Muscle layer of colon (tissue), 2 donors: ENCODE measurements around the gene UBA7.
"Not testable (repeated sequence)": the region's sequence is repeated elsewhere in the genome, so short reads cannot be mapped to it uniquely, and the experiment has no call there.

Experiments
- H3K27ac ChIP-seq: one replicate; pipeline ENCODE4 v1.7.0; 2013; ENCODE audit warnings: low read depth, mild to moderate bottlenecking, low read length, moderate library complexity
- H3K27me3 ChIP-seq, 2 donors: one replicate each; pipeline ENCODE4 v1.7.0; 2013; ENCODE audit warnings: low read length in 2 of 2, mild to moderate bottlenecking in 2 of 2; ENCODE audit not compliant: insufficient read depth in 2 of 2, control insufficient read depth in 1 of 2
- H3K36me3 ChIP-seq: one replicate; pipeline ENCODE4 v1.7.0; 2013; ENCODE audit warnings: mild to moderate bottlenecking, low read length; ENCODE audit not compliant: insufficient read depth
- H3K4me1 ChIP-seq: one replicate; pipeline ENCODE4 v1.7.0; 2013; ENCODE audit warnings: mild to moderate bottlenecking, low read length; ENCODE audit not compliant: insufficient read depth
- H3K4me3 ChIP-seq, 2 donors: one replicate each; pipeline ENCODE4 v1.7.0; 2013; ENCODE audit warnings: low read length in 2 of 2, low read depth in 1 of 2, mild to moderate bottlenecking in 1 of 2, moderate library complexity in 1 of 2
- H3K9ac ChIP-seq: one replicate; pipeline ENCODE4 v1.7.0; 2013; ENCODE audit warnings: low read length
- H3K9me3 ChIP-seq: one replicate; pipeline ENCODE4 v1.7.0; 2013; ENCODE audit warnings: mild to moderate bottlenecking, low read length
- donor health status: abdominal sarcoma.
- donor health status: Adenocarcinoma of cecum.

UBA7 gene

DNA sequence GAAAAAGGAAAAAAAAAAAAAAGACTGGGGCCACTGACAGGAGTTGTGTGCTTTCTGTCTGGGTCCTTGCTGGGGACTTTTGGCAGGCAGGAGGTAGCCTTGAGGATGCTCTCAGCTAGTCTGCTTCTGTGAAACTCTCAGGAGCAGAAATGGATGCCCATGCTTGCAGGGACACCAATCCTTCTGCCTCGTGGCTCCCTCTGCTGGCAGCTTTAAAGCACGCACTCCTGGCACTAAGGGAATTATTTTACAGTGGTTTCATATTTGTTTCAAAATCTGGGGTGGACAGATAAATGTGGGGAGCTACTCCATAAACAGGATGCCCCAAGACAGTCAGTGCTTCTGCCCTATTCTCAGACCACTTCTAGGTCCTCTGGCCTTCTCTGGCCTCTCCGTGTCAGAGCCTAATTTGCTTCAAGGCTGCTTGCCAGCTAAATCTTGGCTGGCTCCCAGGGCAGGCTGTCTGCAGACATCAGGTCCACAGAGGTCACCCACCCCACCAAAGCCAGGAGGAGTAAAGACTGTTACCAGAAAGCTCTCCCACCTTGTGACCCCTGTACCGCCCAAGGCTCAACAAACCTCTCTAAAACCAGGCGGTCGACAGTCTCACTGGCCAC lies 25.5 kb upstream of the UBA7 start:
- H3K27me3 ChIP-seq: no peaks in the 10 kb centered on the region
- H3K36me3 ChIP-seq: no peaks in the 10 kb centered on the region
- peaks cover 14% of the 10 kb centered on the region for H3K4me1 ChIP-seq
- H3K9me3 ChIP-seq: no peaks in the 10 kb centered on the region
- H3K9ac ChIP-seq: no peak overlapping the region
- no peak overlapping the region for H3K4me3 ChIP-seq
- no peak overlapping the region for H3K27ac ChIP-seq

DNA sequence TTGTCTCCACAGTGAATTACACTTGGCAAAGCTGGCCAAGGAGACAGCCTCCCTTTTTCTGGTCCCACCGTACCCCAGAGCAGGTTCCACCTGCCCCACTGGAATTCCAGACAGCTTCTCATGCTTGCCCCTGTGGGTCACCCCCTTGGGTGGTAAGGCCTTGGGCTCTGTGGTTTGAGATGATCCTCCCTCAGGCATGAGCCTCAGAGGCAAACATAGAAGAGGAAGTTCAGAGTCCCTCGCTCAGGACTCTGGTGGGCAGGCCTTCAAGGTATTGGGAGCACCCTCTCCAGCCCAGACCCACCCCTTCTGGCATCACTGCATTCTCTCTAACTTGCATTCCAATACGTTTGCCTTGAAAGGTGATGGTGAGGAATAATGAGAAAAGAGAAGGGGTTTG lies 17.6 kb upstream of the UBA7 start:
- Histone ChIP-seq H3K9ac (no peak overlapping the region), H3K9me3 (no peaks in the 10 kb centered on the region), H3K4me3 (no peak overlapping the region), H3K27ac (no peak overlapping the region), H3K4me1 (no peaks in the 10 kb centered on the region), H3K36me3 (no peaks in the 10 kb centered on the region), H3K27me3 (no peaks in the 10 kb centered on the region)

DNA sequence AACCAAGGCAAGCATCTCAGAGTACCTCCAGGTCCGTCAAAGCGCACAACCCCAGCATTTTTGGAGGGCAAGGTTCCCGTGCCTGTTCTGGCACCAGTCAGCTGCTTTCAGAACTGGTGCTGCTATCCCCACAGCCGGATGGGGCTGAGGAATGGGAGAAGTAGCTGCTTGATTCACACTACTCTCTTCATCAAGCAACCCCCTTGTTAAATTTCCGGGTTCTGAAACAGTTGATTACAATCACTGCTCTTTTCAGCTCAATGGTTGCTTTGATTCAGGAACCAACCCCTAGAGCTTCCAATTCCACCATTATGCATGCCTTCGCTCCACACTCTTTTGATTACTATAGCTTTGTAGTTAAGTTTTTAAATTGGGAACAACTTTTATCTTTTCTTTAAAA lies 12.3 kb upstream of the UBA7 start:
- Histone ChIP-seq H3K9me3 (no peaks in the 10 kb centered on the region), H3K4me1 (no peaks in the 10 kb centered on the region), H3K27me3 (no peaks in the 10 kb centered on the region), H3K4me3 (no peak overlapping the region), H3K9ac (no peak overlapping the region), H3K36me3 (no peaks in the 10 kb centered on the region), H3K27ac (no peak overlapping the region)

DNA sequence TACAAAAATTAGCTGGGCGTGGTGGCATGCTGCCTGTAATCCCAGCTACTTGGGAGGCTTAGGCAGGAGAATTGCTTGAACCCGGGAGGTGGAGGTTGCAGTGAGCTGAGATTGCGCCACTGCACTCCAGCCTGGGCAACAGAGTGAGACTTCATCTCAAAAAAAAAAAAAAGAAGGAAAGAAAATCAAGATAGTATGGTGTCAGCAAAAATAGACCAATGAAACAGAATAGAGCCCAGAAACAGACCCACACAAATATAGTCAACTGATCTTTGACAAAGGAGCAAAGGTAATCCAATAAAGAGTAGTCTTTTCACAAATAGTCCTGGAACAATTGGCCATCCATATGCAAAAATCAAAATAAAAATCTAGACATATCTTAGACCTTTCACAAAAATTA lies 9.4 kb upstream of the UBA7 start:
- not testable (repeated sequence) for H3K4me3 ChIP-seq, H3K27ac ChIP-seq, H3K9me3 ChIP-seq, H3K9ac ChIP-seq, H3K27me3 ChIP-seq, H3K4me1 ChIP-seq, H3K36me3 ChIP-seq

DNA sequence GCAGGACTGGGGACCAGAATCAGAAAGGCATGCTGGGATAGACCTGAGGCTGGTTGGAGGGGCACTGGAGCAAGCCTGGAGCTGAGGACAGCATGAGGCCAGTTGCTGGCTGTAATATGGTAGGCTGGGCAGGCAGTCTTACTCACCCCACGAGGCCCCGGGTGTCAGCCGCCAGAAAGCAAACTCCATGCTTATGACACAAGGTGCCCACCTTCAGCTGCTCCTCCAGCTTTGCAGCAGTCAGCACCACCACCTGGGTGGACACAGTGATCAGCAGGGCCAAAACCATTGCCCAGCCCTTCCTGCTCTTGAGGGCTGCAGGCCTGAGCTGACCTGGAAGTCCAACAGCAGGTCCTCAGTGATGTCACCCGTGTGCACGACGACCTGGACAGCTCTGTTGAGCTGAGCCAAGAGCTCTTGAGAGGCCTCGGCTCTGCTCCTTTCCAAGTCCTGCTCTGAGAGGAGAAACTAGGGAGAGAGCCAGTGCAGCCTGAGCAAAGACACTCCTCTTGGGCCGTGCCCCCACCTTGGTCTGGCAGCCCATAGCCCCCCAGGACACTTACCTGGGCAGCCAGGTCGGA lies 747 bp downstream of the UBA7 start:
- Histone ChIP-seq H3K27me3 (no peaks in the 10 kb centered on the region), H3K9me3 (no peaks in the 10 kb centered on the region), H3K27ac (peak overlapping the region; percentile 81), H3K4me1 (peaks cover 27% of the 10 kb centered on the region), H3K36me3 (peaks cover 38% of the 10 kb centered on the region), H3K4me3 (peak overlapping the region; percentile 56 to 81), H3K9ac (peak overlapping the region; percentile 78)

DNA sequence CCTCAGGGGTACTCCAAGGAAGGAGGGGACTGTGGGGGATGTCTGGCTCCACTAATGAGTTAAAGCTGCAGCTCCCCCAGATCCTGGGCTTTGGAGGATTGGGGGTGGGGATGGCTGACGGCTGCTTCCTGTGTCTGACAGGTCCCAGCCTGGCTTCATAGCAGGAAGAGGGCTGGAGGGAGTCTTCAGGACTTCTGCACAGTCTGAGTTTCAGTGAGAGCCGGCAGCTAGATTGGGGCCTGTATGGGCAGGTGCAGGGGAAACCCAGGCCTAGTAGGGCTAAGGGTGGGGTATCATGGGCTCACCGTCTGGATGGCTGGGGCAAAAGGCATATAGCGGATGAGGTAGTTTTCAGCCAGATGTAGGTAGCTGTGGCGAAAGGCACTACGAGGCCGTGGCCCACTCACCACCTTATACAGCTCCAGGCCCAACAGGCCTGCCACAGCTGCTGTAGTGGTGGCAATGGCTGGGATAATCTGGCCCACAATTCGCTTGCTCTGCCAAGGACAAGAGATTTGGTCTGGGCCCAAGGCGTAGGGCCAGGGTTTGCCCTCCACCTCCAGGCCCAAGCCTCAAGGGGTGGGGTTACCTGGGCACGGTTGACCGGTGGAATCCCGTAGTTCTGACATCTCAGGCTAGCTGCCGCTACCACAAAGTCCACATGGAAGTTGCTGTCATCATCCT lies 6.2 kb downstream of the UBA7 start:
- Histone ChIP-seq H3K36me3 (peaks cover 38% of the 10 kb centered on the region), H3K27me3 (no peaks in the 10 kb centered on the region), H3K27ac (peak overlapping the region; percentile 52), H3K9ac (no peak overlapping the region), H3K4me1 (peaks cover 41% of the 10 kb centered on the region), H3K4me3 (no peak overlapping the region), H3K9me3 (no peaks in the 10 kb centered on the region)

DNA sequence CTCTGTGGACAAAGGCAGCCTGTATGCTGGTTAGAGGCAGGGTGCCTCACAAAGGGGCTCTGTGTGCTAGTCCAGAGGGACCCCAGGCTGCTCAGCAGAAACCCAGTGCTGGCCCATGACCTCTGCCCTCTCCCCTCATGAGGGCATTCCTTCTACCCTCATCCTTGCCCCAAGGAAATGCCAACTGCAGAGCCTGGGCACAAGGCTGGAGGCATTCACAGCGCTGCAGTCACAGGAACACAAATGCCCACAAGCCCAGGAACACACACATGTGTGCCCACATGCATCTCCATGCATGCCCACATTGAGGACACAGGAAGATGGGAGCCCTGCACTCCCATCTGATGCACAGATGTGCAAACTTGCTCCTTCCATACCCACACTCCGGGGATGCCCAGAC lies 6.9 kb downstream of the UBA7 start:
- Histone ChIP-seq H3K36me3 (peaks cover 32% of the 10 kb centered on the region), H3K4me3 (no peak overlapping the region), H3K4me1 (peaks cover 36% of the 10 kb centered on the region), H3K9ac (no peak overlapping the region), H3K27ac (peak overlapping the region; percentile 23), H3K27me3 (no peaks in the 10 kb centered on the region), H3K9me3 (no peaks in the 10 kb centered on the region)

DNA sequence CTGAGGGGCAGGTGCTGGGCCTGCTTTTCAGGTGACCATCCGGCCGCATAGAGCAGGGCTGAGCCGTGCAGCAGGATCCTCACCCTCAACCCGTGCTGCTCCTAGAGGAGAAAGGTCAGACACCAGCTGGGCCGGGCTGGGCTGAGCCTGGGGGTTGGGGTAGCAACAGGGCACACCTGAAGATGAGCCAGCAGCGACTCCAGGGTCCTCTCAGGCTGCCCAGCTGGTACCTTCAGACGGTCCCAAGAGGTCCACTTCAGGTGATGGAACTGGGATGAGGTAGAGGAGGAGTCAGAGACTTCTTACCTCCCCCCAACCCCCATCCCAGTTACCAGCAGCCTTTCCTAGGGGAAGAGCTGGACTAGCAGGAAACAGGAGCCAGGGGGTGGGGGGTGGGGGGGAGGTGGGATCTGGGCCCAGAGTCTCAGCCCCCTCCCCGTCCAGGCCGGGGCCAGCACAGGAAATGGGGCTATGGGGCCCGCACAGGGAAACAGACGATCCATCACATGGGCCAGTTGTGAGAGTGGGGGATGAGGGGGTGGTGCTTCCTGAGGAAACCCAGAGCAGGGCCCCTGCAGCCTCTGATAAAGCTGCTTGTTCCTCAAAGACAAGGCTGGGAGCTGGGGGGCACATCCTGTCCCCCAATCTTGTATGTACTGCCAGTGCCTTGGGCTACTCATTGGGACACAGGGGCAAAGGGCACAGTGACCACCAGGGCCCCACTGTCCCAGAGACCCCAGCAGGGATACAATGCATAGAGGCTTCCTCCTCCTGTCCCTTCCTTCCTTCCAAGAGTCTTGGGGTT lies 7.7 kb downstream of the UBA7 start:
- peak overlapping the region; percentile 1 for H3K27ac ChIP-seq
- no peak overlapping the region for H3K4me3 ChIP-seq

DNA sequence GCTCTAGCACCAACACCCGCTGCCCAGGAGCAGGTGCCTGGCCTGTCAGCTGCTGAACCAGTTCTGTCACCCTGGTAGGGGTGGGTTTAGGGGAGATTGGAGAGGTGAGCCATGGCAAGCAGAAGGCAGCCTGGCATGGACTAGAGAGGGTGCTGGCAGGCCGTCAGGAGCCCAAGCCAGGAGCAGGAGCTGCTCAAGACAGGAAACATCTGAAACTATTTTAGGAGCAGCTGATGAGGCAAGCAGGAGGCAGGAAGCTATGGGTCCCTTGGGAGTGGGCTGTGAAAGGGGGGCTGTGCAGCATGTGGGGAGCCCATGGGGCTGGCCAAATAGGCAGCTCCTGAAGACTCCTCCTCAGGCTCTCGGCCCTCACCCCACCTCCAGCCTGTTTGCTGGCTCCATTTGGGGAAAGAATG lies 8.4 kb downstream of the UBA7 start:
- H3K36me3 ChIP-seq: peaks cover 18% of the 10 kb centered on the region
- peak overlapping the region in 1 of 2 donors; percentile 4 for H3K4me3 ChIP-seq
- no peak overlapping the region for H3K9ac ChIP-seq
- H3K9me3 ChIP-seq: no peaks in the 10 kb centered on the region
- no peaks in the 10 kb centered on the region for H3K27me3 ChIP-seq
- H3K27ac ChIP-seq: no peak overlapping the region
- peaks cover 31% of the 10 kb centered on the region for H3K4me1 ChIP-seq

More for the DNA sequence above, 7.7 kb downstream of the UBA7 start:
- peaks cover 31% of the 10 kb centered on the region for H3K4me1 ChIP-seq
- no peak overlapping the region for H3K9ac ChIP-seq
- H3K27me3 ChIP-seq: no peaks in the 10 kb centered on the region
- H3K9me3 ChIP-seq: no peaks in the 10 kb centered on the region
- H3K36me3 ChIP-seq: peaks cover 24% of the 10 kb centered on the region

DNA sequence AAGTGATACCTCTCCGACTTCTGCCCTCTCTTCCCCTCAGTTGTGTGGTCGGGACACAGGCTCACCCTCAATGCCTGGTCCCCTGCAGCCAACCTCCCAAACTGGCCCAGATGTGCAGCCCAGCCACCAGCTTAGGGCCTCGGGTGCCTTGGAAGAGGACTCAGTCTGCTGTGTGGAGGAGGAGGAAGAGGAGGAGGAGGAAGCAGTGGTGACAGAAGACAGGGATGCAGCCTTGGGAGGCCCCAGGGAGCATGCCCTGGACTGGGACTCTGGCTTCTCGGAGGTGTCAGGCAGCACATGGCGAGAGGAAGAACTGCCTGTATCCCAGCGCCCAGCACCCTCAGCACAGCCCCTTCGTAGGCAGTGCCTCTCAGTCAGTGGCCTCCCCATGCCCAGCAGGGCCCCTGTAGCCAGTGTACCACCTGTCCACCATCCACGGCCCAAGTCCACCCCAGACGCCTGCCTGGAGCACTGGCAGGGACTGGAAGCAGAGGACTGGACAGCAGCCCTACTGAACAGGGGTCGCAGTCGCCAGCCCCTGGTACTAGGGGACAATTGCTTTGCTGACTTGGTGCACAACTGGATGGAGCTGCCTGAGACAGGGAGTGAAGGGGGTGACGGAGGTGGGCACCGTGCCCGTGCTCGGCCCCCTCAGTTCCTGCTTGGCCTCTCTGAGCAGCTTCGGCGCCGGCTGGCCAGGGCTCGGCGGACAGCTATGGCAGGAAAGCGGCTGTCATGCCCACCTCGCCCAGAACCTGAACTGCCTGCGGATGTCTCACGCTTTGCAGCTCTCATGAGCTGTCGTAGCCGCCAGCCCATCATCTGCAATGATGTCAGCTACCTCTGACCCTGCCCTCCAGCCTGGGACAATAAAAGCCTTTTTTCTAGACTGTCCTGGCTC lies 9.4 kb downstream of the UBA7 start:
- Histone ChIP-seq H3K9me3 (no peaks in the 10 kb centered on the region), H3K27ac (peak overlapping the region; percentile 85), H3K4me3 (peak overlapping the region; percentile 21 to 84), H3K27me3 (no peaks in the 10 kb centered on the region), H3K9ac (peak overlapping the region; percentile 65), H3K36me3 (peaks cover 8% of the 10 kb centered on the region), H3K4me1 (peaks cover 31% of the 10 kb centered on the region)
